Activated CD4-positive, alpha-beta T cell treated with anti-CD3 and anti-CD28 coated beads for 36 hours (primary cell): ENCODE measurements around the gene SLC25A29. TPM values are rescaled to one million over a fixed set of nuclear protein-coding genes. Genes with fewer than 3 reads are reported as not detected.
"Not testable (repeated sequence)": the region's sequence is repeated elsewhere in the genome, so short reads cannot be mapped to it uniquely, and the experiment has no call there.

Experiments used
- ATAC-seq: fragments of 200-7000 bp; cut with Tn5 transposase; one replicate; pipeline ENCODE4 v1.10.0; 2021; ENCODE audit warnings: mild to moderate bottlenecking, moderate library complexity
- CTCF ChIA-PET: fragments of 350-600 bp; sonication (Branson Sonifier 250); formaldehyde crosslinking; loops from one replicate; lab custom pipeline; 2021; ENCODE audit warnings: antibody characterized with exemption; lab: Charles Lee
- POLR2A ChIA-PET: fragments of 350-600 bp; sonication (Branson Sonifier 250); formaldehyde crosslinking; loops from one replicate; lab custom pipeline; 2021; ENCODE audit warnings: antibody characterized with exemption, inconsistent platforms; lab: Charles Lee
- DNase-seq: peaks from one replicate; pipeline ENCODE4 v3.0.0-alpha.2; 2020
- H3K27ac Mint-ChIP-seq: one replicate; pipeline ENCODE4 v1.8.0; 2021; ENCODE audit warnings: mixed read lengths
- H3K27me3 Mint-ChIP-seq: one replicate; pipeline ENCODE4 v1.8.0; 2021; ENCODE audit warnings: mixed read lengths
- H3K36me3 Mint-ChIP-seq: one replicate; pipeline ENCODE4 v1.8.0; 2021; ENCODE audit warnings: low read depth, mixed read lengths
- H3K4me1 Mint-ChIP-seq: one replicate; pipeline ENCODE4 v1.8.0; 2021; ENCODE audit warnings: mixed read lengths
- H3K4me3 Mint-ChIP-seq: one replicate; pipeline ENCODE4 v1.8.0; 2021; ENCODE audit warnings: mild to moderate bottlenecking, moderate library complexity, mixed read lengths
- H3K9me3 Mint-ChIP-seq: one replicate; pipeline ENCODE4 v1.8.0; 2021; ENCODE audit warnings: low read depth, mixed read lengths
- intact Hi-C, 2 experiments: fragments of 100-400 bp; cut with DNase I in 1 of 2; cut with micrococcal nuclease in 1 of 2; formaldehyde crosslinking; loops; one replicate each; pipeline versions ENCODE4 v1.14.2 to v1.15.1; 2022 to 2024; cut with DNase I, micrococcal nuclease
- total RNA-seq, 2 experiments: library from RNA; stranded (reverse); gene quantifications; one replicate each; pipeline ENCODE4 v1.2.3, GENCODE V29; 2021

The SLC25A29 gene
- total RNA-seq, 2 experiments from 2014 or later: 5.4 to 5.8 TPM

GRCh38 chr14:100285021-100285912 lies 21.0 kb downstream of the SLC25A29 start:
- no peaks in the 10 kb centered on the region for H3K36me3 Mint-ChIP-seq
- ChIA-PET CTCF (interaction anchor here (0.5 to 1.6 kb wide), 20 partner anchors 9 to 555 kb away, joined by 3 to 11 read pairs (median 4); no protein-coding TSS in a partner anchor), POLR2A (interaction anchor here (0.6 to 0.7 kb wide), 2 partner anchors 42 to 44 kb away, joined by 3 to 4 read pairs; no protein-coding TSS in a partner anchor)
- H3K27me3 Mint-ChIP-seq: no peaks in the 10 kb centered on the region
- ATAC-seq: peak; percentile 89
- H3K4me3 Mint-ChIP-seq: peak overlapping the region; percentile 68
- intact Hi-C loops: loop anchor here (1.0 to 10.0 kb wide), 8 partner anchors 21 to 360 kb away; partner anchors contain the start of genes WDR25 (in 2 of the 2) and SLC25A29 (in 1 of the 2)
- H3K9me3 Mint-ChIP-seq: no peaks in the 10 kb centered on the region
- DNase-seq: peak; percentile 88
- no peak overlapping the region for H3K27ac Mint-ChIP-seq
- H3K4me1 Mint-ChIP-seq: peaks cover 7% of the 10 kb centered on the region

GRCh38 chr14:100283984-100284881 lies 22.0 kb downstream of the SLC25A29 start:
- H3K27ac Mint-ChIP-seq: no peak overlapping the region
- H3K27me3 Mint-ChIP-seq: no peaks in the 10 kb centered on the region
- peak overlapping the region; percentile 36 for H3K4me3 Mint-ChIP-seq
- peaks cover 2% of the 10 kb centered on the region for H3K36me3 Mint-ChIP-seq
- POLR2A ChIA-PET: interaction anchor here (0.7 kb wide), 1 partner anchor 89 kb away, joined by 5 read pairs; no protein-coding TSS in a partner anchor
- intact Hi-C loops: loop anchor here (2.0 to 10.0 kb wide), 2 partner anchors 43 to 361 kb away; no protein-coding TSS in a partner anchor
- H3K9me3 Mint-ChIP-seq: no peaks in the 10 kb centered on the region
- CTCF ChIA-PET: interaction anchor here (0.6 to 1.6 kb wide), 16 partner anchors 8 to 129 kb away, joined by 3 to 8 read pairs (median 3); no protein-coding TSS in a partner anchor
- DNase-seq: no peak
- H3K4me1 Mint-ChIP-seq: peaks cover 9% of the 10 kb centered on the region
- no peak for ATAC-seq

GRCh38 chr14:100283436-100283835 lies 22.8 kb downstream of the SLC25A29 start:
- not testable (repeated sequence) for H3K27me3 Mint-ChIP-seq, H3K36me3 Mint-ChIP-seq, H3K4me3 Mint-ChIP-seq, DNase-seq, ATAC-seq, H3K27ac Mint-ChIP-seq, H3K9me3 Mint-ChIP-seq
- peaks cover 16% of the 10 kb centered on the region for H3K4me1 Mint-ChIP-seq
- POLR2A ChIA-PET: interaction anchor here (0.7 kb wide), 1 partner anchor 90 kb away, joined by 5 read pairs; no protein-coding TSS in a partner anchor
- intact Hi-C loops: loop anchor here in 1 of 2 experiments (10.0 kb wide), 1 partner anchor 361 kb away; no protein-coding TSS in a partner anchor
- CTCF ChIA-PET: interaction anchor here (0.8 to 1.3 kb wide), 7 partner anchors 9 to 91 kb away, joined by 3 to 4 read pairs (median 3); no protein-coding TSS in a partner anchor

GRCh38 chr14:100282766-100283419 lies 23.4 kb downstream of the SLC25A29 start:
- DNase-seq (no peak), ATAC-seq (no peak)
- peaks cover 6% of the 10 kb centered on the region for H3K36me3 Mint-ChIP-seq
- intact Hi-C loops: loop anchor here in 1 of 2 experiments (10.0 kb wide), 1 partner anchor 362 kb away; no protein-coding TSS in a partner anchor
- POLR2A ChIA-PET: interaction anchor here (0.7 kb wide), 2 partner anchors 39 to 90 kb away, joined by 3 to 5 read pairs; no protein-coding TSS in a partner anchor
- no peaks in the 10 kb centered on the region for H3K9me3 Mint-ChIP-seq
- peaks cover 16% of the 10 kb centered on the region for H3K4me1 Mint-ChIP-seq
- H3K27me3 Mint-ChIP-seq: no peaks in the 10 kb centered on the region
- CTCF ChIA-PET: interaction anchor here (0.9 to 1.3 kb wide), 6 partner anchors 8 to 46 kb away, joined by 3 to 4 read pairs (median 4); no protein-coding TSS in a partner anchor
- no peak overlapping the region for H3K27ac Mint-ChIP-seq
- no peak overlapping the region for H3K4me3 Mint-ChIP-seq

GRCh38 chr14:100282083-100282350 lies 24.2 kb downstream of the SLC25A29 start:
- CTCF ChIA-PET: interaction anchor here (0.6 to 1.6 kb wide), 4 partner anchors 14 to 45 kb away, joined by 3 to 4 read pairs (median 4); no protein-coding TSS in a partner anchor
- ATAC-seq (no peak), DNase-seq (no peak)
- Mint-ChIP-seq H3K4me3 (no peak overlapping the region), H3K4me1 (peaks cover 18% of the 10 kb centered on the region), H3K27ac (no peak overlapping the region), H3K9me3 (no peaks in the 10 kb centered on the region), H3K27me3 (no peaks in the 10 kb centered on the region), H3K36me3 (peaks cover 12% of the 10 kb centered on the region)
- intact Hi-C loops: loop anchor here in 1 of 2 experiments (10.0 kb wide), 1 partner anchor 363 kb away; no protein-coding TSS in a partner anchor
- POLR2A ChIA-PET: no interaction called here

GRCh38 chr14:100281286-100282082 lies 24.8 kb downstream of the SLC25A29 start:
- DNase-seq: no peak
- no peak for ATAC-seq
- Mint-ChIP-seq H3K27me3 (no peaks in the 10 kb centered on the region), H3K4me3 (no peak overlapping the region), H3K4me1 (peaks cover 18% of the 10 kb centered on the region), H3K27ac (no peak overlapping the region), H3K36me3 (peaks cover 12% of the 10 kb centered on the region), H3K9me3 (no peaks in the 10 kb centered on the region)
- intact Hi-C loops: loop anchor here in 1 of 2 experiments (10.0 kb wide), 1 partner anchor 363 kb away; no protein-coding TSS in a partner anchor
- ChIA-PET POLR2A (no interaction called here), CTCF (interaction anchor here (0.6 to 1.6 kb wide), 2 partner anchors 15 to 16 kb away, joined by 3 to 4 read pairs; no protein-coding TSS in a partner anchor)

GRCh38 chr14:100279563-100279962 lies 26.7 kb downstream of the SLC25A29 start:
- no peak overlapping the region for H3K4me3 Mint-ChIP-seq
- DNase-seq (no peak), ATAC-seq (no peak)
- no peaks in the 10 kb centered on the region for H3K27me3 Mint-ChIP-seq
- peaks cover 31% of the 10 kb centered on the region for H3K4me1 Mint-ChIP-seq
- peak overlapping the region; percentile 83 for H3K27ac Mint-ChIP-seq
- ChIA-PET POLR2A (no interaction called here), CTCF (interaction anchor here (0.7 kb wide), 1 partner anchor 324 kb away, joined by 3 read pairs; no protein-coding TSS in a partner anchor)
- peaks cover 21% of the 10 kb centered on the region for H3K36me3 Mint-ChIP-seq
- intact Hi-C loops: no loop called here
- no peaks in the 10 kb centered on the region for H3K9me3 Mint-ChIP-seq

- Mint-ChIP-seq H3K4me1 (peaks cover 33% of the 10 kb centered on the region), H3K4me3 (no peak overlapping the region), H3K27ac (peak overlapping the region; percentile 51), H3K9me3 (no peaks in the 10 kb centered on the region), H3K36me3 (peaks cover 23% of the 10 kb centered on the region), H3K27me3 (no peaks in the 10 kb centered on the region)
- no peak for DNase-seq
- no peak for ATAC-seq
- intact Hi-C loops: no loop called here
- POLR2A ChIA-PET: no interaction called here
- CTCF ChIA-PET: interaction anchor here (0.7 to 1.6 kb wide), 3 partner anchors 23 to 324 kb away, joined by 3 to 5 read pairs (median 4); no protein-coding TSS in a partner anchor
Measured at GRCh38 chr14:100279133-100279532, 27.1 kb downstream of the SLC25A29 start.

GRCh38 chr14:100278702-100279101 lies 27.5 kb downstream of the SLC25A29 start:
- ChIA-PET POLR2A (interaction anchor here (0.9 kb wide), 1 partner anchor 119 kb away, joined by 4 read pairs; the partner anchor contains the start of gene DEGS2), CTCF (interaction anchor here (0.7 to 1.9 kb wide), 5 partner anchors 12 to 323 kb away, joined by 3 to 5 read pairs (median 4); no protein-coding TSS in a partner anchor)
- Mint-ChIP-seq H3K4me1 (peaks cover 36% of the 10 kb centered on the region), H3K36me3 (peaks cover 23% of the 10 kb centered on the region), H3K27ac (peak overlapping the region; percentile 51), H3K4me3 (no peak overlapping the region), H3K27me3 (no peaks in the 10 kb centered on the region), H3K9me3 (no peaks in the 10 kb centered on the region)
- intact Hi-C loops: no loop called here
- DNase-seq (no peak), ATAC-seq (no peak)
